Adrenal gland (tissue), 12 donors: ENCODE results near the gene TMIGD2. TPM values are rescaled to one million over a fixed set of nuclear protein-coding genes. Genes with fewer than 3 reads are reported as not detected.

Experiments
- DNase-seq, 7 donors: peaks; one replicate each; pipeline ENCODE4 v3.0.0-alpha.2; 2019 to 2020
- H3K27ac ChIP-seq, 5 donors: fragments of 200-600 bp; sonication (generic) in 4 of 5; 1 replicate in 3 of 5; 2 replicates in 2 of 5; pipeline versions ENCODE4 v1.5.1 to v1.8.0; 2016 to 2020; ENCODE audit warnings: mild to moderate bottlenecking in 1 of 5
- H3K27me3 ChIP-seq: fragments of 200-600 bp; 2 replicates; pipeline ENCODE4 v1.8.0; 2021
- H3K36me3 ChIP-seq, 2 donors: fragments of 200-600 bp; replicated peaks in 1 of 2; 1 replicate in 1 of 2; 2 replicates in 1 of 2; pipeline versions ENCODE4 v1.5.1 to v1.8.0; 2018 to 2022
- H3K4me1 ChIP-seq, 2 donors: fragments of 200-600 bp; replicated peaks in 1 of 2; 1 replicate in 1 of 2; 2 replicates in 1 of 2; pipeline versions ENCODE4 v1.5.1 to v1.8.0; 2018 to 2021
- H3K4me3 ChIP-seq, 4 donors: fragments of 200-600 bp; sonication (generic) in 3 of 4; one replicate each; pipeline ENCODE4 v1.5.1; 2016 to 2018
- H3K9me3 ChIP-seq, 3 donors: fragments of 200-600 bp; sonication (generic) in 1 of 3; replicated peaks in 1 of 3; 1 replicate in 2 of 3; 2 replicates in 1 of 3; pipeline versions ENCODE4 v1.5.1 to v1.8.0; 2016 to 2021
- CTCF ChIP-seq, 6 experiments: fragments of 450-650 bp in 4 of 6; fragments of 200-600 bp in 2 of 6; sonication (generic) in 1 of 6; IDR thresholded peaks; 1 replicate in 5 of 6; 2 replicates in 1 of 6; pipeline versions ENCODE4 v1.5.1 to v1.8.0; 2016 to 2021; ENCODE audit warnings: antibody characterized with exemption in 6 of 6, mild to moderate bottlenecking in 2 of 6, moderate library complexity in 1 of 6
- POLR2A ChIP-seq, 2 donors: fragments of 450-650 bp; IDR thresholded peaks; one replicate each; pipeline ENCODE4 v1.6.1; 2017; ENCODE audit warnings: antibody characterized with exemption in 2 of 2, mild to moderate bottlenecking in 2 of 2, moderate library complexity in 1 of 2
- WGBS, 4 donors: extraction: QIAGEN DNeasy Blood & Tissue Kit in 2 of 4; methylation state at CpG; one replicate each; pipeline versions ENCODE4 v1.1.5 to v1.1.7; 2013 to 2017; 5-methylcytosine and 5-hydroxymethylcytosine counted together
- intact Hi-C, 2 donors: fragments of 100-400 bp; cut with DNase I; formaldehyde crosslinking; loops; one replicate each; pipeline versions ENCODE4 v1.14.1 to v1.15.0; 2022 to 2023
- polyA plus RNA-seq, 3 donors: library from polyadenylated mRNA; stranded (reverse); fragments of 200-250 nt in 2 of 3; fragments of 350-450 nt in 1 of 3; fragmentation: Illumina TruSeq in 1 of 3; extraction: RNeasy Lipid Tissue Mini Kit (QIAGEN cat#74804) in 1 of 3; gene quantifications; one replicate each; pipeline ENCODE4 v1.2.3, GENCODE V29; 2013 to 2014
- total RNA-seq, 9 donors: library from RNA; depleted of rRNA in 4 of 9; stranded (reverse); fragments of >200 nt in 4 of 9; fragments of 120-200 nt in 1 of 9; fragmentation: NEBNext Ultra II Directional in 1 of 9; extraction: Animal tissue kit (Norgen Biotek cat#: 25700) in 1 of 9; gene quantifications; one replicate each; pipeline versions ENCODE4 v1.1.0 to v1.2.4, GENCODE V29; 2013 to 2023
- donor health status: healthy with polysubstance abuse.
- donor health status: Bipolar disorder and iron deficiency.
- donor health status: DM: yes; HTN: yes; CAD: no.
- donor health status: DM: no; HTN: no; CAD: no.
- donor health status: DM: no; HTN: no; CAD: no.
- donor health status: DM: yes; HTN: yes; CAD: no.

TMIGD2 gene
- total and polyA plus RNA-seq, 12 donors, result 0.17 to 0.25 (median 0.24) TPM; not detected in 9

- no peak for TF ChIP-seq CTCF (IDR thresholded peaks at IDR 0.05)
- Histone ChIP-seq H3K4me1 (peaks cover 9 to 20% of the 10 kb centered on the region in 2 donors), H3K9me3 (no peaks in the 10 kb centered on the region), H3K4me3 (no peak overlapping the region), H3K27me3 (no peaks in the 10 kb centered on the region), H3K36me3 (no peaks in the 10 kb centered on the region), H3K27ac (no peak overlapping the region)
- intact Hi-C loops, result no loop called here
- no peak for DNase-seq
- WGBS, 4 donors, result 54 to 67% (median 59%) methylated on average over 13 of the region's 13 CpGs
These were observed 24.1 kb upstream of the TMIGD2 start for GRCh38 chr19:4326215-4326836.

- intact Hi-C loops, result no loop called here
- Histone ChIP-seq H3K4me1 (peaks cover 8 to 18% of the 10 kb centered on the region in 2 donors), H3K9me3 (no peaks in the 10 kb centered on the region), H3K27me3 (no peaks in the 10 kb centered on the region), H3K27ac (no peak overlapping the region), H3K4me3 (no peak overlapping the region), H3K36me3 (no peaks in the 10 kb centered on the region)
- no peak for TF ChIP-seq CTCF (IDR thresholded peaks at IDR 0.05)
- no peak for TF ChIP-seq POLR2A (IDR thresholded peaks at IDR 0.05)
- WGBS, 4 donors, result 83 to 89% (median 87%) methylated on average over 8 to 12 of the region's 12 CpGs
- DNase-seq, result no peak
These were observed 22.0 kb upstream of the TMIGD2 start for GRCh38 chr19:4324228-4324627.

- no peak overlapping the region for H3K4me3 ChIP-seq
- peaks cover 2 to 13% of the 10 kb centered on the region in 2 donors for H3K4me1 ChIP-seq
- H3K27me3 ChIP-seq, result no peaks in the 10 kb centered on the region
- DNase-seq, result peak in 1 of 7 donors; percentile 25
- intact Hi-C loops, result no loop called here
- no peaks in the 10 kb centered on the region for H3K9me3 ChIP-seq
- no peaks in the 10 kb centered on the region for H3K36me3 ChIP-seq
- WGBS, 4 donors, result 91 to 94% (median 93%) methylated on average over 8 to 9 of the region's 9 CpGs
- no peak overlapping the region for H3K27ac ChIP-seq
- no peak for TF ChIP-seq CTCF (IDR thresholded peaks at IDR 0.05)
- no peak for TF ChIP-seq POLR2A (IDR thresholded peaks at IDR 0.05)
These were observed 21.5 kb upstream of the TMIGD2 start for GRCh38 chr19:4323692-4324091.

GRCh38 chr19:4322942-4323665 lies 20.9 kb upstream of the TMIGD2 start:
- DNase-seq, result peak; percentile 71 to 89 (median 81)
- Histone ChIP-seq H3K4me1 (peaks cover 0 to 13% of the 10 kb centered on the region in 2 donors), H3K27ac (no peak overlapping the region), H3K27me3 (no peaks in the 10 kb centered on the region), H3K9me3 (no peaks in the 10 kb centered on the region), H3K4me3 (no peak overlapping the region), H3K36me3 (no peaks in the 10 kb centered on the region)
- WGBS, 4 donors, result 51 to 57% (median 53%) methylated on average over 8 to 37 of the region's 37 CpGs
- intact Hi-C loops, result no loop called here
- TF ChIP-seq POLR2A (IDR thresholded peaks at IDR 0.05) (no peak), CTCF (IDR thresholded peaks at IDR 0.05) (no peak)
